HG03159 (cell line): ENCODE measurements around the gene SPOCK2.
"Not testable (repeated sequence)": the region's sequence is repeated elsewhere in the genome, so short reads cannot be mapped to it uniquely, and the experiment has no call there.

Experiments
- ATAC-seq: cut with Tn5 transposase; IDR thresholded peaks from one replicate; pipeline ENCODE4 v1.9.1; 2021; ENCODE audit warnings: mild to moderate bottlenecking, moderate library complexity; ENCODE audit not compliant: unreplicated experiment

Gene SPOCK2

DNA sequence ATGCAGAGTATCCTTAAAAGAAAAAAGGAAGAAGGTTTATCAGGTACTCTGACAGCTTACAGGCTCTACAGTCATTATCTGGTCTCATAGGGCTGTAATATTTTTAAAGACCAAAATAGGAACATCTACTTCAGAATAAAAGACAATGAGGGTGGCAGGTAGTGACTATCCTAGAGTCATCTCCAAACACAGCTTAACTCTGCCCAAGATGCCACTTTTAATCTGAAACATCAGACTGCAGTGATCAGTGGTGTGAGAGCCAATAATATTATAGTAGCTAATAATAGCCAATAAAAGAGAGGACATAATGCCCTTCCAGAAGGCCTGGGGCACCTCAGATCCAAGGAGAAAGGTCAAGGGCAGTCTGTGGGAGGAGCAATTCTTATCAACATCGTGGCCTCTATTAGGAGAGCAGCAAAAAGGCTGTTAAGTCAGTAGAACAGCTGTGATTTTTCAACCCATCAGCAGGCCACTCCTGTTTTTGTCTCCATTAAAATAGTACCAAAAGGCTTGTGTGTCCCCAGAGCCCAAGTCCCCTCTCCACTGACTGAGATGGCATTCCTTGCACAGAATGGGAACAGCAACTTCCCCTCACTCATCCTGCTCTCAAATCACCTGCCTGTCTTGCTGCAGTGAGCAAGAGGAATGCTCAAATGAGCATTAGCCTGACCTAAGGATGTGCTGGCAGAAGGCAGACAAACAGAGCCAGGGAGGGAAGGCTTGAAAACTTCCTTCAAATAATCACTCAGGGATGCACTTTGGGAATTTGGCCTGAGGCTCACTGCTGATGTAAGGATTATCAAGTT is 20.7 kb upstream of the SPOCK2 start:
- ATAC-seq, result no peak

DNA sequence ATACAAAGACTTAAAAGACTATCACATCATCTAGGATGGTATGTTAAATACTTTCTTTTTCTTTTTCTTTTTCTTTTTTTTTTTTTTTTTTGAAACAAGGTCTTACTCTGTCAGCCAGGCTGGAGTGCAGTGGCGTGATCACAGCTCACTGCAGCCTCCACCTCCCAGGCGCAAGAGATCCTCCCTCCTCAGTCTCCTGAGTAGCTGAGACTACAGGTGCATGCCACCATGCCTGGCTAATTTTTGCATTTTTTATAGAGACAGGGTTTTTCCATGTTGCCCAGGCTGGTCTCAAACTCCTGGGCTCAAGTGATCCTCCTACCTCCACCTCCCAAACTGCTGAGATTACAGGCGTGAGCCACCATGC is 19.6 kb upstream of the SPOCK2 start:
- ATAC-seq, result not testable (repeated sequence)

DNA sequence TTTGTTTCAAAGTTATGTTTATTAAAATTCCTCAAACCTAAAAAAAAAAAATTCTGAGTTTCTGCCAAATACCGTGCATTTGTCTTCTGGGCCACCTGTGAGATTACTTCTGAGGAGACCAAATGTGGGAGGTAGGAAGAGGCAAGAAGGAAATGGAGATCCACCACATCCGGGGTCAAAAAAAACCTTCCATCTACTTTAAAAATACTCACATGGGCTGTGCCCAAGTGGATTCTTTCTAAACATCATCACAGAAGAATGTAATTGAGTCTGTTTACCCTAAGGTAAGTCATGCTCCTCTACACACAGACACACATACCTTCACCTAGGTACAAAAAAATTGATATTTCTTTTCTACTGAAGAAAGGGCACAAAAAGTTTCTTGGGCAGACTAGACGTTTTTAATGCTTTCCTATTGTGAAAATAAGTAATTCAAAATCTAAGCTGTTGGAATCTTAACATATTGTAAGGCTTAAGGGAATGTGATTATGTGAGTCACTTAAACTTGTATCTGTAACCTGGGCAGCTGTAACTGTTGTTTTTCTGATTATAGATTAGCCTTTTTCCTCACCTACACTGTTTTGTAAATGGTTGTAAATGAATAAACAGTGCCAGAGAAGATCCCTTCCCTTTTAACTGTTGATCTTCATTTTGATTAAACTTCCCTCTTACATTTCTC is 19.1 kb upstream of the SPOCK2 start:
- ATAC-seq, result no peak

DNA sequence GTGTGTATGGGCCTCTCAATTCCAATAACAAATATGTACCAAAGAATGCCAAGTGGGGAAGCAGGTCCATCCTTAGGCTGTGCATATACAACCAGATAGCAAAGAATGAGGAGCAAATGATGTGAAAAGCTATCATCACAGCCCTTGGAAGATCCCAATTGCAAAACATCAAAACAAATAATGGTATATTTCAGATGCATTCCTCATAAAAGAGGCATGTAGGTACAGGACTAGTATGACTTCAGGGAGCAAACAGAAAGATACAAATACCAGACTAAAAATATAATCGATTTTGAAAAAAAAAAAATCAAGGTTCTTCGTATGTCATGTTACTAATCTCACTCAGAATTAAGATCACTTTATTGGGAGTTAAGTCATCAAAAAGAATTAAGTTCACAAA is 18.5 kb upstream of the SPOCK2 start:
- ATAC-seq, result no peak

DNA sequence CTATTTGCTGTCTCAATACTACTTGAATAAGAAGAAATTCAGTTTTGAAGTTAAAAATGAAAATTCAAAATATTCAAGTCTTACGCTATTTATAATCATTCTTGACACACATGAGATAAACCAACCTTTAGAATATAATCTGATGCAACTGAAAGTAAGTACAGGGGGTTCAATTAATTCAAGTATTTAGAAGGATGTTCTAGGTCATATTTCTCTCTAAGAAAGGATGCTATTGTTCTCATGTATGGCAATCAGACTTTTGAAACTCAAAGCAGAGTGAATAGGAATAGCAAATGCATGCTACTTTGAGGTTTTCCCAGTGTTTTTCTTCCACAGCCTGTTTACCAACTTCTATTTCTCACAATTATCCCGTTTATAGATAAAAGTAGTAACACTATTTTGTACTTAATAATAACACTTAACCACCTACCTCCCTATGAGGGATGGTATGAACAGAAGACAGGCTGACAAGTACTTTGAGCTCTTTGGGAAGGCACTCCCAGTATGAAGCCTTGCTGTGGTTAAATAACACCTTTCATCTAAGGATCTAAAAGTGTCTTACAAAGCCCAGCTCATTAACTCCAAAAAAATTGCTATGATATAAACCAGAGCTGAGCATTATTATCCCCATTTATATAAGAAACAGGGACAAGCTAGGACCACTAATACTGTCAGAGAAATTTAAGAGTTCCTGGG is 18.0 kb upstream of the SPOCK2 start:
- ATAC-seq, result no peak

DNA sequence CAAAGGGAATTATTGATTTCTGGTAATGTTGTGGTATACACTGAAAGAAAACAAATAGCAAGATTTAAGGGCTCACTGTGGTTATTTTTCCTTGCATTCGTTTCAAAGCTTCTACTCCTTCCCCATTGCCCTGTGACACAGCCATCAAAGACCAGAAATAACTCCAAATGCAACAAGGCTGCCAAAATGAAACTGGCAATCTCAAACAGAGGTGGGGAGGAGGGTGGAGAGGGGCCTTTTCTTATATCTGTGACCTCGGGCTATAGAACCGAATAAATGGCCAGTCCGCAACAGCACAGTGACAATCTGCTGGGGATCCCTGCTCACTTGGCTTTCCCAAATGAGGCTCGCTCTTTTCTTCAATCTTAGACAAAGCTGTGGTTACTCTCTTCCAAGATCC is 17.4 kb upstream of the SPOCK2 start:
- no peak for ATAC-seq

DNA sequence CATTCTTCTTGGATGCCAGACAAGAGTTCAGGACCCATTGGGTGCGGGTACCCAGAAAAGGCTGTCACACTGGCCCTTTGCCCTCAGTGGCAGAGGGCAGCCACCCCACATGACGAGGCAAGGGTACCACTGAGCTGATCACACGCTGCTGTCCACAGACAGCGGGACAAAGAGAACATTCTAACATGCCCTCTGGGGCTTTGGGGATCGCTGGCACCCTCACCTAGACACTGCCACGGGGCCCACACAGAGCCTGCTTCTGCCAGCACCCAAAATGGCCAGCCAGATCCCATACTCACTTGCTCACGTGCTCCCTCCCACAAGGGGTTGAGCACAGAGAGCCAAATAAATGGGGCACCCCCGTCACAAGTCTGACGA is 16.7 kb upstream of the SPOCK2 start:
- no peak for ATAC-seq

DNA sequence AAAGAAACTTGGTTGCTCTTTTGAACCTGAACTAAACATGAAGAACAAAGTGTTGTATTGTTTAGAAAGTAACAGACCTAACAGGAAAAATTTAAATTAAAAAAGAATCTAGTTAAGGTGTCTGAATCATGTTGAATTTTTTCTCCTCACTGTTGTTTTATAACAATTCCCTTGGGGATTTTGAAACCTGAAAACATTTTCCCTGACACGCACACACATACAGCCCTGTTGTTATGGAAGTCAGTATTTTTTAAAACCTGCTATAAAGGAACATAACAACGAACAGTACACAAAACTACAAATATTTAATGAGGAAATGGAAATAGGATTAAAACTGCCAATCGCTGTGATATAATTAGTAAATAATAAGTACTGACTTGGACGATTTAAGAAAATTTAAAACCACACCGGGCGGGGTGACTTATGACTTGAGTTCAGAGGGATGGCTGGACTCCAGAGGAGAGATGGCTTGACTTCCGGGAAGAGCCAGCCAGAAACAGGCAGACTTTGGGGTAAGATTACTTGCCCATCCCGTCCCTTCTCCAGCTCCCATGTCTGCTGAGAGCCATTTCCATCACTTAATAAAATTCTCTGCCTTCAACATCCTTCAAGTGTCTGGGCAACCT is 16.2 kb upstream of the SPOCK2 start:
- ATAC-seq, result no peak

DNA sequence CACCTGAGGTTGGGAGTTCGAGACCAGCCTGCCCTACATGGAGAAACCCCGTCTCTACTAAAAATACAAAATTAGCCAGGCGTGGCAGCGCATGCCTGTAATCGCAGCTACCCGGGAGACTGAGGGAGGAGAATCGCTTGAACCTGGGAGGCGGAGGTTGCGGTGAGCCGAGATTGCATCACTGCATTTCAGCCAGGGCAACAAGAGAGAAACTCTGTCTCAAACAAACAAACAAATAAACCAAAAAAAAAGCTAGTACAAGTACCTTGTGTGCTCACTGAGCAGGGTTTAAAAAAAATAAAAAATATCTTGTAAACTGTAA is 11.2 kb upstream of the SPOCK2 start:
- no peak for ATAC-seq

DNA sequence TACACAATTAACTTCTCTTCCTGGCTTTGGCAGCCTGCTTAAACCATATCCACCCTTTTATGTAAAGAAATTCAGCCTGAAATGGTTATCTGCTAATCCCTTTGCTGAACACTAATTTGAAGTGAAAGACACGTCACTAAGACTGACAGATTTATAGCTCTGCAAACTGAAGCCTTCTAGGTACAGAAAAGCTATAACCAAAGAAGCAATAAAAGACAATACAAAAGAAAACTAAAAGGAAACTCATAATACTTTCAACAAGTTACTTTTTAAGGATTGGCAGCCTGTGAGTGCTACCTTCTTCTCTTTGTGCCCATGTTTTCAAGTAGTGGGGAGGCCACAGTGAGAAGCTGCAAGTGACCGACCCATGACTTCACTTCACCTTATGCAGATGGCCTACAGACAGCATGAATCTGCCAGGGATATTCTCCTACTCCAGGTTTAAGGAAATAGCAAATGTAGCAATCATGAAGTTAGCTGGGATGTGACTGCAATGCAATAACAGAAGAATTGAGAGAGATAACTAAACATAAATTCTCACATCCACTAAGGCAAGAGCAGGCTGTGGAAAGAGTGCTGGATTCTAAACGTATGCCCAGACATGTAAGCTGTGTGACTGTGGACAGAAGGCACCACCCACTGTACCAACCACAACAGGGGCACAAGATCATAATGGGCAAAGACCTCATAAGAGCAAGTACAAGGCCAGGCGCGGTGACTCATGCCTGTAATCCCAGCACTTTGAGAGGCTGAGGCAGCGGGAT is 10.7 kb upstream of the SPOCK2 start:
- ATAC-seq, result no peak

DNA sequence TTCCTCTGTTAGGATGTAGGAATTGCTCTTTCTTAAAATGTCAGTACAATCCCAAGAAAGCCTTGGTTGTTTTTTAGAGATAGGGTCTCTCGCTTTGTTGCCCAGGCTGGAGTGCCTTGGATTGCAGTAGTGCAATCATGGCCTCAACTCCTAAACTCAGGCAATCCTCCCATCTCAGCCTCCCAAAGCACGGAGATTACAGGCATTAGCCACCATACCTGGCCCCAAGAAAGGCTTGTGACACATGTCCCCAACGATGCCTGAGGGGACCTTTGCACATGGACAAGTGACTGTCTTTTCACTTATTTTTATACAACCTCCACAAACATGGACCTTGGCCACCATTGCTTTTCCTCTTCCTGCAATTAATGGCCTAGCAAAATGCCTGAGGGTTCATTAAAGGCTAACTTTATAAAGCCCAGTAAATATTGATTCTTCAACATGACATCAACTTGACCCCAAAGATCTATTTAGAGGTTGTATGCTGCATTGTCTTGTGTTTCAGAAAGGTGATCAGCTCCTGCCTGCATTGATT is 10.0 kb upstream of the SPOCK2 start:
- ATAC-seq, result no peak

DNA sequence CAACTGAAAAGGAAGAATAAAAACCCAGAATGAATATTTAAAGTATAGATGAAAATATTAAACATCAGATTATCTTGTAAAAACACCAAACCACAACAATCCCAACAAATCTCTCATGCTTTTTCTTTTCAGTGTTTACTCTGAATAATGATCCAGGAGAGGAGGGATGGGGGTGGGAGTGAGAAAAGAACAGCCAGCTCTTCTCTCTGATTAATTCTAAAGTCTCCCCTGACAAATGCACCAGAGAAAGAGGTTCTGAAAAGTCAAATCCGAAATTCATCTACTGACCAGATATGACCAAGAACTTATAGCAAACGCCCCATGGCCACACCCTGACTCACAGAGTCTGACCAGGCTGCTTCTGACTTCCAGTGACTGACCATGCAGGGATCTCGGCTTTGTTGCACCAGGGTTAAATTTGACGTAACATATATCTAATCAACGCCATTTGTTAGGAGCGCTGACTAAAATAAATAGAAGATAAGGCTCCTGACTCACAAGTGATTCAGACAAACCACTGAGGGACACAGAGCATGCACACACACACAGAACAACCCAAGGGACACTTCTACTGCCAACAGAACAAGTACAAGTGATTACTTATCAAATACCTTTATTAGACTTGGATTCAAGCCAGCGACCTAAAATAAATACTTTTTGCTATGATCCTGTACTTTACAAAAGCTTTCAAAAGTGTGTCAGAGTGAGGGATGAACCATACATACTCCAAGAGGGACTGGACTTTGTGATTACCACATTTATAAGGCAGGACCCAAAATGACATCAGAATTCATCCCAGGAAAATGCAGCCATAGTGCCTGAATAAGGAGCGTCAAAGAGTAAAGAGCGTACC is 9.3 kb upstream of the SPOCK2 start:
- ATAC-seq, result no peak

DNA sequence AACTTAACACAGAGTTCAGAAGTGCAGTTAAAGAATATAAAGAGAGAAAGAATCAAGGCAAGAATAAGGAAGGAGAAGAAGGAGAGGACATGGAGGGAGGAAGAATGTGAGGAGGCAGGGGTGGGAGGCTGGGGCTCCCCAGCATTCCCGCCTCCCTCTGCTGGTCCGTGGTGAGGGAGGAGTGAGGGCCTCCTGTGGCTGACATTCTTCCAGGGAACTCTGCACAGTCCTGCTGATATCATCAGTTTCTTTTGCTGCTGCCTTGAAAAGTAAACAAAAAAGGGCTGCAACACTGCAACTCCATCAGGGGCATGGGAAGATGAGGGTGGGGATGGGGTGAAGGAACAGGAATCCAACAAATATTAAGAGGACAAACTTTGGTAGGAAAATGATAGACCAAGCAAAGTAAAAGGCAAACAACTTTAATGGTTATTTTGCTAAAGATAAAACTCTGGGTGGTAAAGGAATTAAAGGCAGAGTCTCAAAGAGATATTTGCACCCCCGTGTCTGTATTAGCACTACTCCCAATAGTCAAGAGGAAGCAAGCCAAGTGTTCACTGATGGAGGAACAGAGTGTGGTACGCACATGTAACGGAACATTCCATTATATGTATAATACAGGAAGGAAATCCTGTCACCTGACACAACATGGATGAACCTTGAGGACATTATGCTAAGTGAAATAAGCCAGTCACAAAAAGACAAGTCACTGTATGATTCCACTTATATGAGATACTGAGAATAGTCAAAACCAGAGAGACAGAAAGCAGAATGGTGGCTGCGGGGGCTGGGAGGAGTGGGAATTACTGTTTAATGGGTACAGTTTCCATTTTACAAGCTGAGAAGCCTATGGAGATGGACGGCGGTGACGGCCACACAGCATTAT is 8.0 kb upstream of the SPOCK2 start:
- no peak for ATAC-seq

DNA sequence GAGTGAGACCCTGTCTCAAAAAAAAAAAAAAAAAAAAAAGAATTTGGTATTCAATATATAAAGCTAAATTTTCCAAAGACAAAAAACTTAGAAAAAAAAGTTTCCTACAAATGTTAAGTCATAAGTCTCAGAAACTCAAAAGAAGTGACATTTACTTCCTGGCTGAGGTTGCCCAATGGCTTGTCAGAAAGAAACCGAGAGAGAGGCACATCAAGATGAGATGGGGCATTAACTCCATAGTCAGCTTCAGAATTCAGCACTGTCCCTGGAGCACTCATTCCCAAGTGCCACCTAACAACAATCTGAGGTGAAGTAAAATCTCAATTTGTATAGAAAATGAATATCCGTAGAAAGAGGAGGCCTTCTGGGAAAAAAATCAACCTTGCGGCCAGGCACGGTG is 6.8 kb upstream of the SPOCK2 start:
- no peak for ATAC-seq

DNA sequence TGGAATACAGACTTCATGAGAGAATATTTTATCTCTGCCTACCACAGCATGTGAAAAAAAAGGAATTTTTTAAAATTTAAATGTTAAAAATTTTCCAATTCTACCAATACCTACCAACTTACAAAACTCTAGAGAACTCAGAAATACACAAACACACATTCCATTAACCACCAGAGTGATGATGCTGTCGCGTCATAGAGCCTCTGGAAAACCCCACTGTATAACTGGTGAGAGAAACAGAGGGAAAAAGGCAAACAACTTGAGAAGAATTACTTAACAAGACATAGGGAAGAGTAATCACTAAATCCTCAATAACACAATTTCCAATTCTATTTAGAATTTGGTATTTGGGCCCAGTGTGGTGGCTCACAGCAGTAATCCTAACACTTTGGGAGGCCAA is 6.2 kb upstream of the SPOCK2 start:
- ATAC-seq, result no peak

DNA sequence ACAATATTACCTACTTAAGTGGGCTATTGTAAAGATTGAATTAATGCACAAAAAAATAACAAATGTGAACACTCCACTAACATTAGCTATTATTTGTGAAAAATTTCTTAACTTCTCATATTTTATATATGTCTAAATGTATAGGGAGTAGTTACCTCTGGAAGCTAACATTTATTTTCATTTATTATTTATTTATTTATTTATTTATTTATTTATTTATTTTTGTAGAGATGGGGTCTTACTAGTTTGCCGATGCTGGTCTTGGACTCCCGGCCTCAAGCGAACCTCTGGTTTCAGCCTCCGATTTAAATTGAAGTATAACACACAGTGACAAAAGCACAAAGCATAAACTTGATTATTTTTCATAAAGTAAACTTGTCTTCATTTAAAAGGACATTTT is 5.1 kb upstream of the SPOCK2 start:
- ATAC-seq, result no peak

DNA sequence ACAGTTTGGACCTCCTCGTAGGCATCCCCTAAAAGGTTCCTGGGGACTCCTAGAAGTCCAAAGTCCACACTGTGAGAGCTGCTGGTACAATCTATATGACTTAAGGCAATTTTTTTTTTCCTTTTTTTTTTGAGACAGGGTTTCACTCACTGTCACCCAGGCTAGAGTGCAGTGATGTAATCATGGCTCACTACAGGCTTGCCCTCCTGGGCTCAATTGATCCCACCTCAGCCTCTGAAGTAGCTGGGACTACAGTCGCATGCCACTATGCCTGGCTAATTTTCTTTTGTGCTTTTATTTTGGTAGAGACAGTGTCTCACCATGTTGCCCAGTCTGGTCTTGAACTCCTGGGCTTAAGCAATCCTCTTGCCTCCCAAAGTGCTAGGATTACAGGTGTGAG is 4.6 kb upstream of the SPOCK2 start:
- no peak for ATAC-seq

DNA sequence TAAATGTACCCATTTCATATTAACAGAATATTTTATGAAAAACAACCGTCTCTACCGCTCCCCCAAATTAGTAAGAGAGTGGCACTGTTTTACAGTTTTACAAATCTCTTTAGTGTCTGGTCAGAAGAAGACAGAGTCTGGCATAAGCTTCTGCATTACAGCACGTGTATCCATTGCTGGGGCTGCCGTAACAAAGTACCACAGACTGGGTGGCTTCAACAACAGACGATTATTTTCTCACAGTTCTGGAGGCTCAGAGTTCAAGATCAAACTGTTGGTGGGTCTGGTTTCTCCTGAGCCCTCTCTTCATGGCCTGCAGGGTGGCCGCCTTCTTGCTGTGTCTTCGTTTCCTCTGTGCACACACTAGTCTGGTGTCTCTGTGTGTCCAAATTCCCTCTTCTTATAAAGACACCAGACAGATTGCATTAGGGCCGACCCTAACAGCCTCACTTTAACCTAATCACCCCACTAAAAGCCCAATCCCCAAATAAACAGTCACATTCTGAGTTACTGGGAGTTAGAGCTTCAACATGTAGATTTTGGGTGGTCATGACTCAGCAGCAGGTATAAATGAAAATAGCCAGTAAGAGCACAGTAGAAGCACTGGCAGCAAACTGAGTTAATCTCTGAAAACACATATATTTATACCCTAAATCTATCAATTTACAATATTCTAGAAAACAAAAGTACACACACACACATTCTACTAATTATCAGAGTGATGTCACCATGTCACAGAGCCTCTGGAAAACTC is 4.0 kb upstream of the SPOCK2 start:
- ATAC-seq, result no peak
